Retinal pigment epithelial cell (primary cell): Measurements from ENCODE around the gene AQR.

ENCODE experiments used
- DNase-seq: peaks from one replicate; pipeline ENCODE4 v3.0.0-alpha.2; 2010; ENCODE audit warnings: low read depth
- H3K4me3 ChIP-seq: 2 replicates; pipeline ENCODE4 v1.5.1; 2011; ENCODE audit warnings: mild to moderate bottlenecking, low read length, control low read depth, moderate library complexity
- CTCF ChIP-seq: conservative IDR thresholded peaks from 2 replicates; pipeline ENCODE4 v1.5.1; 2011; ENCODE audit warnings: low read depth, low read length, control low read depth, inconsistent platforms

AQR gene

GRCh38 chr15:34883633-34884032, 85.9 kb downstream of the AQR start:
- TF ChIP-seq CTCF = no peak
- H3K4me3 ChIP-seq = no peak overlapping the region
- no peak for DNase-seq

GRCh38 chr15:34883042-34883441, 86.5 kb downstream of the AQR start:
- H3K4me3 ChIP-seq = no peak overlapping the region
- DNase-seq = no peak
- no peak for TF ChIP-seq CTCF

- TF ChIP-seq CTCF = no peak
Measured at GRCh38 chr15:34879107-34879506, 90.4 kb downstream of the AQR start.

GRCh38 chr15:34876640-34877039, 92.9 kb downstream of the AQR start:
- no peak for DNase-seq
- TF ChIP-seq CTCF = no peak

More at GRCh38 chr15:34879107-34879506, 90.4 kb downstream of the AQR start:
- no peak overlapping the region for H3K4me3 ChIP-seq
- DNase-seq = no peak

GRCh38 chr15:34869110-34869509, 100.4 kb downstream of the AQR start:
- TF ChIP-seq CTCF = no peak
- DNase-seq = no peak
- H3K4me3 ChIP-seq = no peak overlapping the region

More at GRCh38 chr15:34876640-34877039, 92.9 kb downstream of the AQR start:
- H3K4me3 ChIP-seq = no peak overlapping the region

GRCh38 chr15:34865531-34865930, 104.0 kb downstream of the AQR start:
- TF ChIP-seq CTCF = no peak
- DNase-seq = no peak
- no peak overlapping the region for H3K4me3 ChIP-seq

GRCh38 chr15:34861214-34861613, 108.3 kb downstream of the AQR start:
- no peak for DNase-seq
- H3K4me3 ChIP-seq = no peak overlapping the region
- TF ChIP-seq CTCF = no peak
